ENCODE results near the gene SGSM1.

SGSM1 gene

GRCh38 chr22:24920029-24920428, 114.0 kb downstream of the SGSM1 start:
- DNase-seq, result no peak

- DNase-seq, result no peak
These were observed 119.8 kb downstream of the SGSM1 start for GRCh38 chr22:24925586-24926427.

- no peak for DNase-seq
These were observed 120.4 kb downstream of the SGSM1 start for GRCh38 chr22:24926428-24926725.

- DNase-seq, result no peak
These were observed 121.0 kb downstream of the SGSM1 start for GRCh38 chr22:24926849-24927579.

- DNase-seq, result no peak
These were observed 122.3 kb downstream of the SGSM1 start for GRCh38 chr22:24928322-24928721.

GRCh38 chr22:24930678-24931077, 124.7 kb downstream of the SGSM1 start:
- DNase-seq, result no peak

- DNase-seq, result no peak
These were observed 129.9 kb downstream of the SGSM1 start for GRCh38 chr22:24935771-24936483.

GRCh38 chr22:24937114-24937513, 131.1 kb downstream of the SGSM1 start:
- no peak for DNase-seq

GRCh38 chr22:24938741-24939341, 132.8 kb downstream of the SGSM1 start:
- DNase-seq, result peak; percentile 33

GRCh38 chr22:24942301-24942700, 136.3 kb downstream of the SGSM1 start:
- DNase-seq, result no peak

GRCh38 chr22:24944217-24944937, 138.4 kb downstream of the SGSM1 start:
- DNase-seq, result no peak

GRCh38 chr22:24945430-24945829, 139.4 kb downstream of the SGSM1 start:
- DNase-seq, result no peak

GRCh38 chr22:24947383-24947782, 141.4 kb downstream of the SGSM1 start:
- DNase-seq, result no peak

GRCh38 chr22:24947881-24948280, 141.9 kb downstream of the SGSM1 start:
- no peak for DNase-seq

GRCh38 chr22:24948356-24949202, 142.6 kb downstream of the SGSM1 start:
- DNase-seq, result no peak

- DNase-seq, result no peak
These were observed 144.4 kb downstream of the SGSM1 start for GRCh38 chr22:24950272-24950902.

GRCh38 chr22:24951942-24952836, 146.2 kb downstream of the SGSM1 start, which contains the start of gene KIAA1671:
Gene KIAA1671 (plus strand): TSS chr22:24952716. CDS start chr22:25028000, 75,284 bp downstream.
- DNase-seq, result peak; percentile 84

GRCh38 chr22:24952837-24953383, 146.9 kb downstream of the SGSM1 start:
- DNase-seq, result no peak

GRCh38 chr22:24953384-24954113, 147.5 kb downstream of the SGSM1 start:
- DNase-seq, result no peak
